B cell (primary cell): ENCODE data around the gene HOXB13. TPM values are rescaled to one million over a fixed set of nuclear protein-coding genes. Genes with fewer than 3 reads are reported as not detected.
A peak's percentile ranks its signal among the peaks of the same experiment; 100 is the strongest.

Experiments
- ATAC-seq: fragments of 200-7000 bp; cut with Tn5 transposase; one replicate; pipeline ENCODE4 v1.10.0; 2021; ENCODE audit warnings: low read depth, mild to moderate bottlenecking, moderate number of reproducible peaks, moderate library complexity
- CTCF ChIA-PET: fragments of 350-600 bp; sonication (Branson Sonifier 250); formaldehyde crosslinking; loops from one replicate; lab custom pipeline; 2021; ENCODE audit warnings: antibody characterized with exemption, inconsistent platforms; lab: Charles Lee
- POLR2A ChIA-PET: fragments of 350-600 bp; sonication (Branson Sonifier 250); formaldehyde crosslinking; loops from one replicate; lab custom pipeline; 2021; ENCODE audit warnings: antibody characterized with exemption; lab: Charles Lee
- DNase-seq: peaks from one replicate; pipeline ENCODE4 v3.0.0; 2013
- H2AFZ ChIP-seq: 2 replicates; pipeline ENCODE4 v1.6.1; 2012; ENCODE audit warnings: mild to moderate bottlenecking, low read depth, low read length; ENCODE audit not compliant: insufficient read depth, poor library complexity, severe bottlenecking
- H3K27ac ChIP-seq, 2 donors: 1 replicate in 1 of 2; 2 replicates in 1 of 2; pipeline ENCODE4 v1.5.1; 2012 to 2013; ENCODE audit warnings: low read length in 2 of 2, mild to moderate bottlenecking in 2 of 2, moderate library complexity in 1 of 2
- H3K27me3 ChIP-seq, 4 experiments: fragments of 200-600 bp in 1 of 4; sonication (generic) in 1 of 4; replicated peaks in 1 of 4; 1 replicate in 2 of 4; 2 replicates in 2 of 4; pipeline versions ENCODE4 v1.6.1 to v1.7.0; 2013 to 2016; ENCODE audit warnings: low read length in 3 of 4, mild to moderate bottlenecking in 2 of 4, mixed read lengths in 1 of 4, moderate library complexity in 1 of 4; ENCODE audit not compliant: insufficient read depth in 4 of 4, control insufficient read depth in 3 of 4; ENCODE audit errors: control extremely low read depth in 1 of 4
- H3K36me3 ChIP-seq, 2 experiments: replicated peaks in 1 of 2; 1 replicate in 1 of 2; 2 replicates in 1 of 2; pipeline versions ENCODE4 v1.6.1 to v1.7.1; 2013; ENCODE audit warnings: low read length in 1 of 2; ENCODE audit not compliant: insufficient read depth in 2 of 2, control insufficient read depth in 1 of 2; ENCODE audit errors: control extremely low read depth in 1 of 2, extremely low read depth in 1 of 2
- H3K4me1 ChIP-seq, 2 donors: fragments of 200-600 bp in 1 of 2; sonication (generic) in 1 of 2; 1 replicate in 1 of 2; 2 replicates in 1 of 2; pipeline versions ENCODE4 v1.5.1 to v1.6.1; 2013 to 2017; ENCODE audit warnings: low read length in 2 of 2; ENCODE audit not compliant: control insufficient read depth in 2 of 2, insufficient read depth in 2 of 2
- H3K4me2 ChIP-seq: replicated peaks from 2 replicates; pipeline ENCODE3; 2012; ENCODE audit warnings: mild to moderate bottlenecking, low read depth, low read length; ENCODE audit not compliant: poor library complexity, severe bottlenecking
- H3K4me3 ChIP-seq, 5 experiments: fragments of 200-600 bp in 1 of 5; sonication (generic) in 1 of 5; 1 replicate in 3 of 5; 2 replicates in 2 of 5; pipeline versions ENCODE4 v1.5.1 to v1.7.0; 2011 to 2016; ENCODE audit warnings: low read length in 4 of 5, mild to moderate bottlenecking in 4 of 5, low read depth in 2 of 5, control low read depth in 1 of 5, moderate library complexity in 1 of 5; ENCODE audit not compliant: insufficient read depth in 1 of 5; ENCODE audit errors: control extremely low read depth in 1 of 5, extremely low read depth in 1 of 5
- H3K79me2 ChIP-seq: fragments of 200-600 bp; sonication (generic); one replicate; pipeline ENCODE4 v1.6.0; 2016; ENCODE audit warnings: low read length; ENCODE audit not compliant: control insufficient read depth, insufficient read depth
- H3K9ac ChIP-seq: fragments of 200-600 bp; sonication (generic); 2 replicates; pipeline ENCODE4 v1.6.1; 2017; ENCODE audit warnings: mild to moderate bottlenecking, low read length, moderate library complexity
- H3K9me3 ChIP-seq, 3 donors: one replicate each; pipeline versions ENCODE4 v1.6.1 to v1.7.1; 2013; ENCODE audit warnings: low read length in 2 of 3; ENCODE audit not compliant: control insufficient read depth in 2 of 3, insufficient read depth in 1 of 3; ENCODE audit errors: control extremely low read depth in 1 of 3
- H4K20me1 ChIP-seq: 2 replicates; pipeline ENCODE4 v1.6.0; 2012; ENCODE audit warnings: mild to moderate bottlenecking, low read length; ENCODE audit not compliant: insufficient read depth, control insufficient read depth, poor library complexity, severe bottlenecking
- H3K27ac Mint-ChIP-seq: one replicate; pipeline ENCODE4 v1.8.0; 2021; ENCODE audit warnings: mixed read lengths
- H3K27me3 Mint-ChIP-seq: one replicate; pipeline ENCODE4 v1.8.0; 2021; ENCODE audit warnings: mixed read lengths
- H3K4me1 Mint-ChIP-seq: one replicate; pipeline ENCODE4 v1.8.0; 2021; ENCODE audit warnings: mixed read lengths
- H3K4me3 Mint-ChIP-seq: one replicate; pipeline ENCODE4 v1.8.0; 2021; ENCODE audit warnings: mixed read lengths
- H3K9me3 Mint-ChIP-seq: one replicate; pipeline ENCODE4 v1.8.0; 2022; ENCODE audit warnings: mixed read lengths; ENCODE audit not compliant: insufficient read depth
- CTCF ChIP-seq: fragments of 200-600 bp; IDR thresholded peaks from one replicate; pipeline ENCODE4 v1.8.0; 2022; ENCODE audit warnings: antibody characterized with exemption, mild to moderate bottlenecking
- EZH2 ChIP-seq: IDR thresholded peaks from 2 replicates; pipeline ENCODE4 v1.6.1; 2012; ENCODE audit warnings: borderline replicate concordance, low read depth, mild to moderate bottlenecking, moderate library complexity, low read length; ENCODE audit not compliant: insufficient read depth, poor library complexity, severe bottlenecking
- WGBS: methylation state at CpG from one replicate; pipeline ENCODE4 v1.1.5; 2013; ENCODE audit warnings: missing lambda C conversion rate; ENCODE audit not compliant: insufficient coverage; 5-methylcytosine and 5-hydroxymethylcytosine counted together
- intact Hi-C: fragments of 100-400 bp; cut with micrococcal nuclease; formaldehyde crosslinking; loops from one replicate; pipeline ENCODE4 v1.10.0; 2022
- polyA plus RNA-seq: library from polyadenylated mRNA; depleted of rRNA; stranded (reverse); fragments of >200 nt; gene quantifications from 2 replicates; pipeline ENCODE4 v1.2.3, GENCODE V29; 2012
- total RNA-seq, 2 donors: library from RNA; stranded (reverse); fragments of 120-200 nt in 1 of 2; gene quantifications; 1 replicate in 1 of 2; 2 replicates in 1 of 2; pipeline versions ENCODE4 v1.2.3 to v1.2.4, GENCODE V29; 2013 to 2022

Gene HOXB13
- total and polyA plus RNA-seq, 2 donors (not counting 1 experiment from before 2014, with no cell fraction given) = not detected

GRCh38 chr17:48737330-48738043 is 8.9 kb upstream of the HOXB13 start:
- H3K27me3 Mint-ChIP-seq = peaks cover 77% of the 10 kb centered on the region
- H3K4me1 Mint-ChIP-seq = peaks cover 18% of the 10 kb centered on the region
- H2AFZ ChIP-seq = no peak overlapping the region
- H3K9me3 ChIP-seq = peaks cover 4 to 30% (median 4%) of the 10 kb centered on the region in 3 donors
- peaks cover 1 to 90% (median 55%) of the 10 kb centered on the region in 4 experiments for H3K27me3 ChIP-seq
- DNase-seq = peak; percentile 14
- H3K27ac Mint-ChIP-seq = no peak overlapping the region
- intact Hi-C loops = no loop called here
- ATAC-seq = no peak
- H3K9me3 Mint-ChIP-seq = no peaks in the 10 kb centered on the region
- no peak overlapping the region for H3K27ac ChIP-seq
- CTCF ChIA-PET = interaction anchor here (0.7 to 1.8 kb wide), 3 partner anchors 10 to 149 kb away, joined by 3 to 4 read pairs (median 3); no protein-coding TSS in a partner anchor
- H3K4me2 ChIP-seq = no peak overlapping the region
- H3K4me1 ChIP-seq = peaks cover 20 to 30% of the 10 kb centered on the region in 2 donors
- no peaks in the 10 kb centered on the region for H4K20me1 ChIP-seq
- H3K36me3 ChIP-seq = no peaks in the 10 kb centered on the region
- TF ChIP-seq EZH2 (no peak), CTCF (no peak)
- POLR2A ChIA-PET = no interaction called here
- 63% methylated on average over 3 of the region's 4 CpGs for WGBS
- H3K4me3 ChIP-seq = no peak overlapping the region
- H3K79me2 ChIP-seq = no peaks in the 10 kb centered on the region
- H3K9ac ChIP-seq = no peak overlapping the region
- H3K4me3 Mint-ChIP-seq = no peak overlapping the region

- Histone ChIP-seq H3K4me3 (no peak overlapping the region), H2AFZ (no peak overlapping the region), H3K9me3 (peaks cover 3 to 25% (median 4%) of the 10 kb centered on the region in 3 donors), H4K20me1 (no peaks in the 10 kb centered on the region), H3K4me2 (no peak overlapping the region), H3K79me2 (no peaks in the 10 kb centered on the region), H3K36me3 (no peaks in the 10 kb centered on the region), H3K27me3 (peaks cover 0 to 85% (median 59%) of the 10 kb centered on the region in 4 experiments), H3K4me1 (peaks cover 20 to 33% of the 10 kb centered on the region in 2 donors), H3K27ac (no peak overlapping the region), H3K9ac (no peak overlapping the region)
- TF ChIP-seq EZH2 = no peak
- no peak for TF ChIP-seq CTCF
- peaks cover 18% of the 10 kb centered on the region for H3K4me1 Mint-ChIP-seq
- ChIA-PET POLR2A (no interaction called here), CTCF (interaction anchor here (1.0 to 1.2 kb wide), 2 partner anchors 17 to 69 kb away, joined by 4 read pairs; no protein-coding TSS in a partner anchor)
- ATAC-seq (no peak), DNase-seq (peak; percentile 12)
- no peak overlapping the region for H3K27ac Mint-ChIP-seq
- H3K27me3 Mint-ChIP-seq = peaks cover 82% of the 10 kb centered on the region
- no peaks in the 10 kb centered on the region for H3K9me3 Mint-ChIP-seq
- intact Hi-C loops = no loop called here
- no peak overlapping the region for H3K4me3 Mint-ChIP-seq
- 2% methylated on average over 7 of the region's 7 CpGs for WGBS
Observed at GRCh38 chr17:48735062-48735351, 6.5 kb upstream of the HOXB13 start.
